ENCODE measurements around the gene PIAS4.

Gene PIAS4

DNA sequence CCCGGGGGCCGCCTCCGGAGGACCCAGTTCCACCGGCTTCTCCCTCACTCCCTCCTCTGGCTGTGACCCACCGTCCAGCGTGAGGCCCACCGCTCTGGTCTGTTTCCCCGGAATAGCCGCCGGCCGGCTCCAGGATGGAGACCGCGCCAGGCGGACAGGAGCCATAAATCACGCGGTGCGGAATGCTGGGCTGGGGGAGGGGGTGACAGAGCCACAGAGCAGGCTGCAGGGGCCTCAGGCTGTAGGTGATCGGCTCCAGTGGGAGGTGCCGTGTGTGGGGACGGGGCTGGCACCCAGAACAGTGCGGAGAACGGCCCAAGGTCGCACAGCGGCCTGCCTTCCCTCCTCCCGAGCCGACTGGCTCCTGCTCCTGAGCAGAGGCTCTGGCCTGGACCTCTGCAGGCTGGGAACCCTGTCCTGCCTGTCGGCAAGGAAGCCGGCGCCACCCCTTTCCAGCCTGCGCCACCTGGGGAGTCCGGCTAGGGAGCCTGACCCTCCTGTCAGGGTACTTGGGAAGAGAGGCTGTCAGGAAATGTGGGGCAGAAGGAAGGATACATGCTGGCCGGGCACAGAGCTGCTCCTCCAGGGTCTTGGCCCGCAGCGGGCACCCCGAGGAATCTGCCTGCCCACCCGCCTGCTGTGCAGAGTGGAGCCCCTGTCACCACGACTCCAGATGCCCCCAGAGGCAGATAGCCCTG is 8.3 kb downstream of the PIAS4 start:
- TF ChIP-seq, protein P1, sequence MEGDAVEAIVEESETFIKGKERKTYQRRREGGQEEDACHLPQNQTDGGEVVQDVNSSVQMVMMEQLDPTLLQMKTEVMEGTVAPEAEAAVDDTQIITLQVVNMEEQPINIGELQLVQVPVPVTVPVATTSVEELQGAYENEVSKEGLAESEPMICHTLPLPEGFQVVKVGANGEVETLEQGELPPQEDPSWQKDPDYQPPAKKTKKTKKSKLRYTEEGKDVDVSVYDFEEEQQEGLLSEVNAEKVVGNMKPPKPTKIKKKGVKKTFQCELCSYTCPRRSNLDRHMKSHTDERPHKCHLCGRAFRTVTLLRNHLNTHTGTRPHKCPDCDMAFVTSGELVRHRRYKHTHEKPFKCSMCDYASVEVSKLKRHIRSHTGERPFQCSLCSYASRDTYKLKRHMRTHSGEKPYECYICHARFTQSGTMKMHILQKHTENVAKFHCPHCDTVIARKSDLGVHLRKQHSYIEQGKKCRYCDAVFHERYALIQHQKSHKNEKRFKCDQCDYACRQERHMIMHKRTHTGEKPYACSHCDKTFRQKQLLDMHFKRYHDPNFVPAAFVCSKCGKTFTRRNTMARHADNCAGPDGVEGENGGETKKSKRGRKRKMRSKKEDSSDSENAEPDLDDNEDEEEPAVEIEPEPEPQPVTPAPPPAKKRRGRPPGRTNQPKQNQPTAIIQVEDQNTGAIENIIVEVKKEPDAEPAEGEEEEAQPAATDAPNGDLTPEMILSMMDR (IDR thresholded peaks at IDR 0.05; ENCODE audit: low read depth, low read length, missing control alignments): no peak
- H3K4me3 ChIP-seq (ENCODE audit: low read depth, low read length): no peak overlapping the region
- DNase-seq (ENCODE audit: low read depth): no peak

DNA sequence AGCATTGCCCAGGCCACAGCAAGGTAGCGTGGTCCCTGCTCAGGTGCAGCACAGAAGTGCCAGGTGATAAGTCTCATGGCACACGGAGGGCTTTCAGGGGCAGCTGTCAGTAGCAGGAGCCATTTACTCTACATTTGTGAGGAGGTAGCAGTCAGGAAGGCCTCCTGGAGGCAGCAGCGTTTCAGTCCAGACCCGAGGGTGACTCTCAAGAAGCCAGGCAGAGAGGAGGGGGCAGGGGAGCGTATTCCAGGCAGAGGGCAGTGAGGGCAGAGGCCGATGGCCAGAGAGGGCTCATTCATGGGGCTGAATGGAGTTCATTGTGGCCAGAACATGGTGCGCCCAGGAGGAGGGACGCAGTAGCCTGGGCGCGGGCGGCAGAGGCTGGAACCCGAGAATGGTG is 8.9 kb downstream of the PIAS4 start:
- no peak overlapping the region for H3K4me3 ChIP-seq (ENCODE audit: low read depth, low read length)
- TF ChIP-seq, protein P1 (IDR thresholded peaks at IDR 0.05; ENCODE audit: low read depth, low read length, missing control alignments): no peak
- DNase-seq (ENCODE audit: low read depth): no peak

DNA sequence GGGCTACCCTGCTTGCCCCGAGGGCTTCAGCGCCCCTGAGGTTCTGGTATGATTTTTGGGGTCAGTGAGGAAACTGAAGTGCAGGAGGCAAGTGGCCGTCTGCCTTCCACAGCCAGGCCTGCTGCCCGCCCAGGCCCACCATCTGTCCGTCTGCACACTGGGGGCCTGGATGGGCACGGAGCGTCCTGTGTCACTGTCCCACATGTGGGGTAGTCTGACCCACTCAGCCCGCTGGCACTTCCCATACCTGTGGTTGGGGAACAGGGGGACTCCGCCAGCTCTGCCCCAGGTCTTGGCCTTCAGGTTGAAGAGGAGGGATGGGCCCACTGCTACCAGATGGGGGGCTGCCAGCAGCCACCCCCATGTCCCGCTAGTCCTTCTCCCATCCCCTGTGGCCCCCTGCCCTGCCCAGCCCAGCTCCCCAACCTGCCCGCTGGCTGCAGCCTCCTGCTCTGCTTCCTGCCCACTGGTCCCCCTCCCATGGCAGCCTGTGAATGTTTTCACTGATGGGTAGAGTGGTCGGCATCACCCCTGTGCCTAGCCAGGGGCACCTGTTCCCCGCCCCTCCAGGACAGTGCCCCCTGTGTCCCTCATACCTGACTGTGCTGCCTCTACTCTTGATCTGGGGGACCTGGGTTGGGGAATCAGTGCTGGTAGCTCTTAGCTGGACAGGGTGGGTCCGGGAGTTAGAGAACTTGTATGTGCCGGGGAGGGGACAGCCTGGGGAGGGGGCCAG is 9.5 kb downstream of the PIAS4 start:
- DNase-seq (ENCODE audit: low read depth): no peak
- H3K4me3 ChIP-seq (ENCODE audit: low read depth, low read length): no peak overlapping the region
- TF ChIP-seq, protein P1 (IDR thresholded peaks at IDR 0.05; ENCODE audit: low read depth, low read length, missing control alignments): no peak

DNA sequence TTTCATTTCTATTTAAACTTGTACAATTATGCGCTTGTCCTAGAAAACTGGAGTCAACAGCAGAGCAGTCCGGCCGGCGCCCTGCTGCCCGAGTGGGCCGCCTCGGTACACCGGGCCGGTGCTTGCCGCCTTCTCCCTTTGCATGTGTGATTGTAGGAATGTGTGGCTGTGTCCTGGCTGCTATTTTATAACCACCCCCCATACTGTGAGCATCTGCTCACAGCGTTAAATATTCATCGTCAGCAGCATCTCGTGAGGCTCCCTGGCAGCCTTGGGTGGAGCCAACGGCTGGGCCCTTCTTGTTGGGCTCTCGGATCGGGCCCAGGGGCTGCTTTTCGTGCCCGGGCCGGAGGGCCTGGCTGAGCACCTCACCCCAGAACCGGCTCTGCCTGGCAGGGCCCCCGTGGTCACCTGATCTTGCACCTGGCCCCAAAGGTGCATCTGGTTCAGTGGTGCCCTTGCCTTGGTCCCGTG is 10.6 kb downstream of the PIAS4 start:
- TF ChIP-seq, protein P1 (IDR thresholded peaks at IDR 0.05; ENCODE audit: low read depth, low read length, missing control alignments): no peak
- H3K4me3 ChIP-seq (ENCODE audit: low read depth, low read length): no peak overlapping the region
- DNase-seq (ENCODE audit: low read depth): no peak

DNA sequence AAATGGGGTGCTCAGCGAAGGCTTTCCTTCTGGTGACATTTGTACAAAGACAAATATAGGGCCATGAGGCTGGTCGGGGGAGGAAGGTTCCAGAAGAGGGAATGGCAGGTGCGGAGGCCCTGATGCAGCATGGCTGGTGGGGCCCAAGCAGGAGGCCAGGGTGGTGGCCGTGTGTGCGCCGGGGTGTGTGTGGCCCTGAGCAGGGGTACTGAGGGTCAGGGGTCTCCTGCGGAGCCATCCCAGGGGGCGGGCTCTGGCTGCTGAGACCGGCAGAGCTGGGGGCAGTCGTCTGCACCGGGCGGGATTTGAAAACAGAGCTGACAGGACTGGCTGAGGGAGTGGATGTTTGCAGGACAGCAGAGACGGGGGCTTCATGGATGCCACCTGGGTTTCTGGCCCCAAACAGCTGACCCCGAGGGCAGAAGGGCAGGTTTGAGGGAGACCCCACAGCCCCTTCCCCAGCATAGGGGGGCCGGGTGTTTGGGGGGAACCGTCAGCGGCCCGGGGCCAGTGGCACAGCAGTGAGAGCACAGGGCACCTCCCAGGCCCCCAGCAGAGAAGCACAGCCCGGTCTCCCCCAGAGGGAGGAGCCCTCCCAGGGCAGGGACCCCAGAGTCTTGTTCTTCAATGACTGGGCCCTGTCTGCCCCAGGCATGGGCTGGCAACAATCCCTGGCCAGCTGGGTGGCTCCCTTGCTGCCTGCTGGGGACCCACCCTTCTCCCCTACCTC is 11.4 kb downstream of the PIAS4 start:
- TF ChIP-seq, protein P1 (IDR thresholded peaks at IDR 0.05; ENCODE audit: low read depth, low read length, missing control alignments): no peak
- H3K4me3 ChIP-seq (ENCODE audit: low read depth, low read length): no peak overlapping the region
- DNase-seq (ENCODE audit: low read depth): no peak

DNA sequence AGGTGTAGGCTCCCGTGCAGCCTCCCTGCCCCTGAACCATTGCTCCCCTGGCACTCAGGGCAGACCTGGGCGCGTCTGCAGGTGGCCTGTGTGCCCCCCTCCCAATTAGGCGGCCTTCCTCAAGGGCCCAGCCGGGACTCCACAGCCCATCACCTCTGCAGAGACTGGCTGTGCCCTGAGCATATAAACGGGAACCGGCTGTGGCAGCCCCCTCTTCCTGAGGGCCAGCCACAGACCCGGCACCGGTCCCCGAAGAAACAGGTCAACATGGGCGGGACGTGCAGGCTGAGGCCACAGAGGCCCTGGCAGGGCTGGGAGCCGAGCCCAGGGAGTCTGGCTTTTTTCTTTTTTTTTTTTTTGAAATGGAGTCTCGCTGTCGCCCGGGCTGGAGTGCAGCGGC is 12.0 kb downstream of the PIAS4 start:
- no peak overlapping the region for H3K4me3 ChIP-seq (ENCODE audit: low read depth, low read length)
- no peak for DNase-seq (ENCODE audit: low read depth)
- TF ChIP-seq, protein P1 (IDR thresholded peaks at IDR 0.05; ENCODE audit: low read depth, low read length, missing control alignments): no peak

All from GM12864 (cell line).